Esophagus (tissue), 2 donors: ENCODE results near the gene FKBP10. TPM values are rescaled to one million over a fixed set of nuclear protein-coding genes. Genes with fewer than 3 reads are reported as not detected.

Experiments
- H3K27ac ChIP-seq, 2 donors: one replicate each; pipeline ENCODE4 v1.5.1; 2013; ENCODE audit warnings: low read depth in 2 of 2, mild to moderate bottlenecking in 2 of 2, inconsistent platforms in 1 of 2, low read length in 1 of 2, moderate library complexity in 1 of 2
- H3K27me3 ChIP-seq, 2 donors: one replicate each; pipeline ENCODE4 v1.6.1; 2013; ENCODE audit warnings: low read length in 2 of 2, control low read depth in 1 of 2, mild to moderate bottlenecking in 1 of 2; ENCODE audit not compliant: insufficient read depth in 2 of 2, control insufficient read depth in 1 of 2
- H3K36me3 ChIP-seq, 2 donors: one replicate each; pipeline ENCODE4 v1.6.1; 2013; ENCODE audit warnings: low read length in 1 of 2; ENCODE audit not compliant: control insufficient read depth in 2 of 2, insufficient read depth in 2 of 2
- H3K4me1 ChIP-seq, 2 donors: one replicate each; pipeline ENCODE4 v1.6.1; 2013; ENCODE audit warnings: low read length in 1 of 2; ENCODE audit not compliant: control insufficient read depth in 2 of 2, insufficient read depth in 2 of 2
- H3K4me3 ChIP-seq, 2 donors: one replicate each; pipeline ENCODE4 v1.5.1; 2013; ENCODE audit warnings: low read length in 2 of 2, mild to moderate bottlenecking in 2 of 2, low read depth in 1 of 2, moderate library complexity in 1 of 2
- H3K9me3 ChIP-seq, 2 donors: one replicate each; pipeline ENCODE4 v1.6.1; 2013; ENCODE audit warnings: mild to moderate bottlenecking in 2 of 2, low read depth in 1 of 2, low read length in 1 of 2, moderate library complexity in 1 of 2; ENCODE audit not compliant: control insufficient read depth in 2 of 2, insufficient read depth in 1 of 2
- WGBS, 2 donors: extraction: QIAGEN DNeasy Blood & Tissue Kit; methylation state at CpG; one replicate each; pipeline ENCODE4 v1.1.7; 2013; 5-methylcytosine and 5-hydroxymethylcytosine counted together
- polyA plus RNA-seq, 2 donors: library from polyadenylated mRNA; stranded (reverse); fragments of 200-250 nt; gene quantifications; one replicate each; pipeline ENCODE4 v1.2.3, GENCODE V29; 2013
- donor health status: healthy with polysubstance abuse.
- donor health status: Bipolar disorder and iron deficiency.

Gene FKBP10
- polyA plus RNA-seq, 2 donors: 5.8 to 5.9 TPM

- Histone ChIP-seq H3K27ac (peak overlapping the region; percentile 97 to 99), H3K4me3 (peak overlapping the region; percentile 25 to 27), H3K9me3 (no peaks in the 10 kb centered on the region), H3K27me3 (no peaks in the 10 kb centered on the region), H3K36me3 (no peaks in the 10 kb centered on the region), H3K4me1 (peaks cover 3 to 27% of the 10 kb centered on the region in 2 donors)
- WGBS, 2 donors: 66 to 70% methylated on average over 14 of the region's 14 CpGs
Observed at GRCh38 chr17:41793784-41794539, 18.8 kb upstream of the FKBP10 start.

GRCh38 chr17:41794540-41794975 lies 18.2 kb upstream of the FKBP10 start:
- Histone ChIP-seq H3K36me3 (no peaks in the 10 kb centered on the region), H3K27me3 (no peaks in the 10 kb centered on the region), H3K4me3 (no peak overlapping the region), H3K4me1 (peaks cover 3 to 26% of the 10 kb centered on the region in 2 donors), H3K27ac (no peak overlapping the region), H3K9me3 (no peaks in the 10 kb centered on the region)
- 91 to 95% methylated on average over 5 of the region's 5 CpGs for WGBS, 2 donors

GRCh38 chr17:41796121-41796895 lies 16.5 kb upstream of the FKBP10 start:
- Histone ChIP-seq H3K27ac (no peak overlapping the region), H3K4me3 (no peak overlapping the region), H3K27me3 (no peaks in the 10 kb centered on the region), H3K36me3 (no peaks in the 10 kb centered on the region), H3K4me1 (peaks cover 8 to 20% of the 10 kb centered on the region in 2 donors), H3K9me3 (no peaks in the 10 kb centered on the region)
- 88 to 94% methylated on average over 10 of the region's 10 CpGs for WGBS, 2 donors

- H3K27ac ChIP-seq: no peak overlapping the region
- H3K4me1 ChIP-seq: peaks cover 8 to 15% of the 10 kb centered on the region in 2 donors
- 88 to 89% methylated on average over 3 of the region's 3 CpGs for WGBS, 2 donors
- no peaks in the 10 kb centered on the region for H3K36me3 ChIP-seq
- H3K4me3 ChIP-seq: no peak overlapping the region
- no peaks in the 10 kb centered on the region for H3K27me3 ChIP-seq
- no peaks in the 10 kb centered on the region for H3K9me3 ChIP-seq
Observed at GRCh38 chr17:41797377-41797776, 15.4 kb upstream of the FKBP10 start.

DNA sequence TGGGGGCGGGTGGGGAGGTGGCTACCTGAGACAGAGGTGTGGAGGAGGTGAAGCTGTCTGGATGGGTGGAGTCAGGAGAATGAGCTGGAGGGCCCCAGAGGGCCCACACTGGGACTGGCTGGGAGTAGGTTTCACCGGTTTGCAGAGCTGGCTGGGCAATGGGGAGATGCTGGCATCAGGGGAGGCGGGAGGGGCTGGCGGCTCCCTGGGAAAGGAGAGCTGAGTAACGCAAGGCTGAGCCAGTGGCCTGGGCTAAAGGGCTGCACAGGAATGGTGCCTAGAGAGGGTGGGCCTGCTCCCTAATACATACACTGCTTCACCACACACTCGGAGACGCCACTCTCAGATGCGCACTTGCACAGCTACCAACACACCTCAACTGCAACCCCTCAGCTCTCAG lies 13.4 kb upstream of the FKBP10 start:
- peaks cover 2 to 5% of the 10 kb centered on the region in 2 donors for H3K4me1 ChIP-seq
- 73 to 76% methylated on average over 8 of the region's 8 CpGs for WGBS, 2 donors
- no peaks in the 10 kb centered on the region for H3K9me3 ChIP-seq
- no peaks in the 10 kb centered on the region for H3K36me3 ChIP-seq
- H3K4me3 ChIP-seq: no peak overlapping the region
- peak overlapping the region; percentile 93 to 99 for H3K27ac ChIP-seq
- no peaks in the 10 kb centered on the region for H3K27me3 ChIP-seq

DNA sequence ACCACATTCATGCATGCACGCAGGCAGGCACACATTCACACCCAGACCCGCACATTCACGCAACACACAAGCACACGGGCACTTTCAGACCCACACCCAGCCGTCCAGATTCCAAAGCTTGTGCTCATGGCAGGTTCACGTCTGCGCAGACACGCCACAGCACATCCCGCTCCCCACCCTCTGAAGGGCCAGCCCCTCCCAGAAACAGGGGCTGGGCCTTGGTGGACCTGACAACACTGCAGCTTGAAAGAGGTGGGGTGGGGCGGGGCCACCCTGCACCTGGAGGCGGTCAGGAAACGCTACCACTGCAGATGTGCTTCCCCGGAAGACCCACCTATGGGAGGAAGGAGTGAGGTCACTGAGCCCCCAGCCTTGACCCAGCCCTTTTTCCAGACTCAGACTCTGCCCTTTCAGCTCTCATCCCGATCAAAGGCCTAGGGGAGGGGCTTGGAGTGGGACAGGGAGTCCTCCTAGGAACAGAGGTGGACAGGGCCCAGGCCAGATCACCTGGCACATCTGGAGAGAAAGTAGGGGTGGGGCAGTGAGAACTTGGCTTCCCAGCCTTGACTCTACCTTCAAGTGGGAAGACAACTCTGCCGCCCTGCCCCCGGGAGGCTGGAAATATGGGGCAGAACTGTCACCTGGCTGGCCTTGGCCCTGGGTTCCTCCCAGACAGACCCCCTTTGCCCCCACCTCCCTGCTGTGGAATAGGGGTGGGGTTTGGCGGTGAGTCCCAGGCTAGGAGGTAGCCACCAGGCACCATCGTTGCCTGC lies 12.0 kb upstream of the FKBP10 start:
- no peaks in the 10 kb centered on the region for H3K9me3 ChIP-seq
- WGBS, 2 donors: 28 to 33% methylated on average over 18 of the region's 18 CpGs
- H3K4me1 ChIP-seq: peaks cover 2 to 5% of the 10 kb centered on the region in 2 donors
- no peaks in the 10 kb centered on the region for H3K36me3 ChIP-seq
- peak overlapping the region in 1 of 2 donors; percentile 11 for H3K4me3 ChIP-seq
- H3K27me3 ChIP-seq: no peaks in the 10 kb centered on the region
- H3K27ac ChIP-seq: peak overlapping the region; percentile 93 to 99

DNA sequence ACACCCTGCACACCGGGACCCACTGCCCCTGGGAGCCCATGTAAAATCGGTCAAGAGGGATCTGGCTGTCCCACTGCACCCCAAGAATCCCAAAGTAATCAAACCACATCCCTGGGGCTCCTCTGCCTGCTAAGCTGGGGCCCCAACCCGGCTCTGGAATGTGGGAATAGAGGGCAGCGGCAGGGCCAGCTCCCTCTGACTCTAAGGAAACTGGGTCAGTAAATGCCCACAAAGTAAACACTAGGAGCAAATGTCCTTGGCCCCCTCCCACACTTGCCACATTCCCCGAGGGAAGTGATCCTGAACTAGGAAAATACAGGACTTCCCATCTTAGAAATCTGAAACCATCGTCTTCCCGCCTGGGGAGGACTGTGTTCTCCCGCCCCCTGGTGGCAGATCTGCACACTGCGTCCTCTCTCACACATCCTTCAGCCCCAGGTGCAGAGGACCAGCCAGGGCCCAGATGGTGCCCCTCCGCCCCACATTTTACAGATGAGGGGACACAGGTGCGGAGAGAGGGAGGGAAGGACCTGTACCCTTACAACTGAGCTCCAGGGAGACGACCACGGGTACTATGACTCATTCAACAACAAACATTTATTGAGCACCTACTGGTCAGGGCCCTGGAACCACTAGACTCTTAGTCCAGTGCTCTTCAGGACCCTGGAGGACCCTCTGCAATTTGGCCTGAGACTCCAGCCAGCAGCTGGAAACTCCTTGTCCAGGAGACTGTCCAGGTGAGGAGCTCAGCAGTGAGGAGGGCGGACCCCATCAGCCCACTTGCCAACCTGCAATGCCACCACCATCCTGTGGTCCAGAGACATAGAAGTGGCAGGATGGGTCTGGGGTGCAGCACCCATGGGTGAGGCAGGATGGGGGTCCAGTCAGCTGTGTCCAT lies 11.2 kb upstream of the FKBP10 start:
- peaks cover 0 to 3% of the 10 kb centered on the region in 2 donors for H3K36me3 ChIP-seq
- 13 to 15% methylated on average over 14 of the region's 14 CpGs for WGBS, 2 donors
- peaks cover 2 to 5% of the 10 kb centered on the region in 2 donors for H3K4me1 ChIP-seq
- peak overlapping the region in 1 of 2 donors; percentile 11 for H3K4me3 ChIP-seq
- no peaks in the 10 kb centered on the region for H3K27me3 ChIP-seq
- H3K9me3 ChIP-seq: no peaks in the 10 kb centered on the region
- peak overlapping the region; percentile 93 to 99 for H3K27ac ChIP-seq

DNA sequence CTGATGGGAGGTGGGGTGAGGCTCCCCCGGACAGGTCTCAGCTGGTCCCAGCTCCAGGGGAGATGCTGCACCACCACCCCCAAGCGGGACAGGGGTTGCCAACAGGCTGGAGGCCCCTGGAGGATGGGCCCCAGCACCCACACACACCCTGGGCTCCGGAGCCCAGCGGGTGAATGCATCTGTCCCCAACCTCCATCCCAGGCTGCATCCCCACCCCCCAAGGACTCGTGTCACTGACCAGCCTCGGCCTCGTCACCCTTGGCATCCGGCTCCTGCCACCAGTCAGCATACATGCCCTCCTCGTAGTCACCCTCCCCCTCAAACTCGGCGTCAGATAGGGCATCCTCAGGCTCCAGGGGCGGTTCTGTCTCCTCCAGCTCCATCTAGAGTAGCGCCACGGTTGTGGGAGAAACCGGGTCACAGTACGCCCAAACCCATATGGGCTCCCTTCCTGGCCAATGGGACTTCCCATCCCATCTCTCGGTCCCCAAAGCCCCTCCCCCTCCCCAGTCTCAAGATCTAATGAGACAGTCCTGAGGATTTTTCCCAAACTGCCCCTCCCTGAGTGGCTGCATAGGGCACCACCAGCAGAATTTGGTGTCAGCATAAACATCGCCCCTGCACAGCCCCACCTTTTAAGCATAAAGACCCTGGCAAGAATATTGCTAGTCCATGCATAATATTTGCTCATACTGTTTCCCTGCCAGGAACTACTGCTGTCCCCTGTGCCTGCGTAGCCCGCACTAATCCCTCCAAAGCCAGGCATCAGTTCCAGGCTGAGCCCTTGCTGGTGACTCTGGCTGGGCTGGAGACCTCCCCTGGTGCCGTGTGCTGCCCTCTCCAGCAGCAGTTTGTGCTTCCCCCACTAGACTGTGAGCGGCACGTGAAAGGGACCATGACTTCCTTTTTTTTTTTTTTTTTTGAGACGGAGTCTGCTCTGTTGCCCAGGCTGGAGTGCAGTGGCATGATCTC lies 9.5 kb upstream of the FKBP10 start:
- WGBS, 2 donors: 68 to 70% methylated on average over 23 to 24 of the region's 24 CpGs
- H3K4me3 ChIP-seq: no peak overlapping the region
- peaks cover 0 to 7% of the 10 kb centered on the region in 2 donors for H3K36me3 ChIP-seq
- H3K27ac ChIP-seq: no peak overlapping the region
- peaks cover 2 to 5% of the 10 kb centered on the region in 2 donors for H3K4me1 ChIP-seq
- H3K9me3 ChIP-seq: no peaks in the 10 kb centered on the region
- no peaks in the 10 kb centered on the region for H3K27me3 ChIP-seq
